ENCODE measurements around the gene KIF4B. TPM values are rescaled to one million over a fixed set of nuclear protein-coding genes. Genes with fewer than 3 reads are reported as not detected.

Gene KIF4B
- total RNA-seq, 2 experiments from 2014 or later, result 0.09 TPM; not detected in 1

GRCh38 chr5:155049569-155050383, 36.2 kb downstream of the KIF4B start:
- CTCF ChIA-PET, result no interaction called here
- ATAC-seq, result no peak
- H3K27me3 Mint-ChIP-seq, result peaks cover 13% of the 10 kb centered on the region
- H3K4me3 Mint-ChIP-seq, result no peak overlapping the region
- no peaks in the 10 kb centered on the region for H3K4me1 Mint-ChIP-seq
- H3K36me3 Mint-ChIP-seq, result no peaks in the 10 kb centered on the region
- H3K27ac Mint-ChIP-seq, result no peak overlapping the region
- H3K9me3 Mint-ChIP-seq (ENCODE audit: low read depth), result no peaks in the 10 kb centered on the region
- no peak for DNase-seq

- ATAC-seq (no peak), DNase-seq (no peak)
- CTCF ChIA-PET, result no interaction called here
- Mint-ChIP-seq H3K9me3 (ENCODE audit: low read depth) (no peaks in the 10 kb centered on the region), H3K4me3 (no peak overlapping the region), H3K27me3 (peaks cover 9% of the 10 kb centered on the region), H3K27ac (no peak overlapping the region), H3K4me1 (no peaks in the 10 kb centered on the region), H3K36me3 (no peaks in the 10 kb centered on the region)
Observed at GRCh38 chr5:155050384-155051019, 36.9 kb downstream of the KIF4B start.

- Mint-ChIP-seq H3K4me3 (no peak overlapping the region), H3K27me3 (peaks cover 8% of the 10 kb centered on the region), H3K4me1 (no peaks in the 10 kb centered on the region), H3K27ac (no peak overlapping the region), H3K9me3 (ENCODE audit: low read depth) (no peaks in the 10 kb centered on the region), H3K36me3 (no peaks in the 10 kb centered on the region)
- CTCF ChIA-PET, result no interaction called here
- no peak for ATAC-seq
- DNase-seq, result no peak
Observed at GRCh38 chr5:155052532-155052931, 39.0 kb downstream of the KIF4B start.

GRCh38 chr5:155053501-155053900, 39.9 kb downstream of the KIF4B start:
- Mint-ChIP-seq H3K4me1 (no peaks in the 10 kb centered on the region), H3K27ac (no peak overlapping the region), H3K27me3 (peaks cover 8% of the 10 kb centered on the region), H3K9me3 (ENCODE audit: low read depth) (no peaks in the 10 kb centered on the region), H3K36me3 (no peaks in the 10 kb centered on the region), H3K4me3 (no peak overlapping the region)
- DNase-seq (no peak), ATAC-seq (no peak)
- CTCF ChIA-PET, result no interaction called here

GRCh38 chr5:155056644-155057269, 43.2 kb downstream of the KIF4B start:
- H3K9me3 Mint-ChIP-seq (ENCODE audit: low read depth), result peaks cover 3% of the 10 kb centered on the region
- H3K4me3 Mint-ChIP-seq, result no peak overlapping the region
- H3K4me1 Mint-ChIP-seq, result no peaks in the 10 kb centered on the region
- H3K36me3 Mint-ChIP-seq, result no peaks in the 10 kb centered on the region
- CTCF ChIA-PET, result no interaction called here
- peaks cover 5% of the 10 kb centered on the region for H3K27me3 Mint-ChIP-seq
- no peak for ATAC-seq
- no peak overlapping the region for H3K27ac Mint-ChIP-seq
- DNase-seq, result no peak

- Mint-ChIP-seq H3K27me3 (peaks cover 8% of the 10 kb centered on the region), H3K4me1 (no peaks in the 10 kb centered on the region), H3K36me3 (no peaks in the 10 kb centered on the region), H3K27ac (no peak overlapping the region), H3K9me3 (ENCODE audit: low read depth) (peaks cover 3% of the 10 kb centered on the region), H3K4me3 (no peak overlapping the region)
- no peak for DNase-seq
- CTCF ChIA-PET, result no interaction called here
- no peak for ATAC-seq
Observed at GRCh38 chr5:155057626-155058025, 44.1 kb downstream of the KIF4B start.

GRCh38 chr5:155064580-155064979, 51.0 kb downstream of the KIF4B start:
- no peaks in the 10 kb centered on the region for H3K4me1 Mint-ChIP-seq
- H3K9me3 Mint-ChIP-seq (ENCODE audit: low read depth), result peaks cover 3% of the 10 kb centered on the region
- no peak overlapping the region for H3K27ac Mint-ChIP-seq
- H3K36me3 Mint-ChIP-seq, result no peaks in the 10 kb centered on the region
- DNase-seq (no peak), ATAC-seq (no peak)
- H3K4me3 Mint-ChIP-seq, result no peak overlapping the region
- CTCF ChIA-PET, result no interaction called here
- H3K27me3 Mint-ChIP-seq, result peaks cover 2% of the 10 kb centered on the region

GRCh38 chr5:155066886-155067595, 53.5 kb downstream of the KIF4B start:
- Mint-ChIP-seq H3K4me1 (no peaks in the 10 kb centered on the region), H3K9me3 (ENCODE audit: low read depth) (no peaks in the 10 kb centered on the region), H3K36me3 (no peaks in the 10 kb centered on the region), H3K27me3 (peaks cover 2% of the 10 kb centered on the region), H3K4me3 (no peak overlapping the region), H3K27ac (no peak overlapping the region)
- ATAC-seq (no peak), DNase-seq (no peak)
- CTCF ChIA-PET, result no interaction called here

Other genes with a start within 250 kb of the KIF4B start
- gene FAXDC2, start 163.2 kb upstream of the KIF4B start, total RNA-seq, result not detected
- 10 to 100 TPM; 61.6 to 62.4 TPM for gene CNOT8, start 155.1 kb upstream of the KIF4B start, total RNA-seq
- 10 to 100 TPM; 17.4 to 21.0 TPM for gene GEMIN5, start 75.5 kb upstream of the KIF4B start, total RNA-seq
- gene MRPL22, start 72.7 kb upstream of the KIF4B start, total RNA-seq, result 10 to 100 TPM; 59.7 to 70.2 TPM